ENCODE measurements around the gene CACNA2D3. TPM values are rescaled to one million over a fixed set of nuclear protein-coding genes. Genes with fewer than 3 reads are reported as not detected.

CACNA2D3 gene
- total and polyA plus RNA-seq, 12 donors, result 0.26 to 13.7 (median 2.8) TPM; not detected in 1

GRCh38 chr3:54557538-54558428, 435.4 kb downstream of the CACNA2D3 start:
- no peak overlapping the region for H3K27ac ChIP-seq
- 76 to 80% (median 79%) methylated on average over 12 of the region's 12 CpGs for WGBS, 4 donors
- H3K36me3 ChIP-seq (replicated peaks in 1 of 2), result no peaks in the 10 kb centered on the region
- no peak for TF ChIP-seq POLR2A (IDR thresholded peaks at IDR 0.05)
- TF ChIP-seq, protein P1, sequence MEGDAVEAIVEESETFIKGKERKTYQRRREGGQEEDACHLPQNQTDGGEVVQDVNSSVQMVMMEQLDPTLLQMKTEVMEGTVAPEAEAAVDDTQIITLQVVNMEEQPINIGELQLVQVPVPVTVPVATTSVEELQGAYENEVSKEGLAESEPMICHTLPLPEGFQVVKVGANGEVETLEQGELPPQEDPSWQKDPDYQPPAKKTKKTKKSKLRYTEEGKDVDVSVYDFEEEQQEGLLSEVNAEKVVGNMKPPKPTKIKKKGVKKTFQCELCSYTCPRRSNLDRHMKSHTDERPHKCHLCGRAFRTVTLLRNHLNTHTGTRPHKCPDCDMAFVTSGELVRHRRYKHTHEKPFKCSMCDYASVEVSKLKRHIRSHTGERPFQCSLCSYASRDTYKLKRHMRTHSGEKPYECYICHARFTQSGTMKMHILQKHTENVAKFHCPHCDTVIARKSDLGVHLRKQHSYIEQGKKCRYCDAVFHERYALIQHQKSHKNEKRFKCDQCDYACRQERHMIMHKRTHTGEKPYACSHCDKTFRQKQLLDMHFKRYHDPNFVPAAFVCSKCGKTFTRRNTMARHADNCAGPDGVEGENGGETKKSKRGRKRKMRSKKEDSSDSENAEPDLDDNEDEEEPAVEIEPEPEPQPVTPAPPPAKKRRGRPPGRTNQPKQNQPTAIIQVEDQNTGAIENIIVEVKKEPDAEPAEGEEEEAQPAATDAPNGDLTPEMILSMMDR (IDR thresholded peaks at IDR 0.05), result no peak
- H3K4me1 ChIP-seq (replicated peaks in 1 of 2), result no peaks in the 10 kb centered on the region
- no peaks in the 10 kb centered on the region for H3K27me3 ChIP-seq
- no peaks in the 10 kb centered on the region for H3K9me3 ChIP-seq (replicated peaks in 1 of 3)
- no peak for DNase-seq
- intact Hi-C loops (cut with DNase I), result no loop called here
- H3K4me3 ChIP-seq, result no peak overlapping the region

GRCh38 chr3:54563501-54564200, 441.3 kb downstream of the CACNA2D3 start:
- intact Hi-C loops (cut with DNase I), result no loop called here
- Histone ChIP-seq H3K27me3 (no peaks in the 10 kb centered on the region), H3K9me3 (replicated peaks in 1 of 3) (no peaks in the 10 kb centered on the region), H3K4me3 (no peak overlapping the region), H3K4me1 (replicated peaks in 1 of 2) (peaks cover 0 to 6% of the 10 kb centered on the region in 2 donors), H3K27ac (no peak overlapping the region), H3K36me3 (replicated peaks in 1 of 2) (no peaks in the 10 kb centered on the region)
- no peak for DNase-seq
- 79 to 91% (median 85%) methylated on average over 12 of the region's 12 CpGs for WGBS, 4 donors
- TF ChIP-seq POLR2A (IDR thresholded peaks at IDR 0.05), result no peak
- TF ChIP-seq, protein P1 (IDR thresholded peaks at IDR 0.05), result no peak

DNA sequence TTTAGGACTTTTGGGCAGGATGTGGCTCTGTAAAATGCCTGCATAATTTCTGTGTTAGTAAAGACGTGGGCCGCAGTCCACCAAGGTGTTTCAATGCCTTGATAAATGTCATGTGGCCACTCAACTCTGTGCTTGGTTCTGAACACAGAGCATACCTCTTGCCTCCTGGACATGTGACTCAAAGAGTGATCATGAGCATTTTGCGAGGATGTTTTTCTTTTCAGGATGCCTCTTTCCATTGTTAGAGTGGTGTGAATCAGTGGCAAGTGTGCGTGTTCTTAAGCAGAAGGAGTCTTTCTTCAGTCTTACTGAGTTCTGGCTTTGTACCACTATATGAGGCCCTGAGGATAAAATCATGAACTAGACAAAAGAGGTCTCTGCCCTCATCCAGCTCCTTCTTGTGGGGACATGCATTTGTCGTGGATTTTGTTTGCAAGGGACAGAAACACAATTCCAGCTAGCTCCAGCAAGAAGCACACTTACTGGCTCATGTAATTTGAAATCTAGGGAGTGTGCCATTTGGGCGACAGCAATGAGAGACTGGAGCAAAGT, 442.1 kb downstream of the CACNA2D3 start:
- Histone ChIP-seq H3K9me3 (replicated peaks in 1 of 3) (no peaks in the 10 kb centered on the region), H3K4me3 (no peak overlapping the region), H3K27ac (no peak overlapping the region), H3K36me3 (replicated peaks in 1 of 2) (no peaks in the 10 kb centered on the region), H3K27me3 (no peaks in the 10 kb centered on the region), H3K4me1 (replicated peaks in 1 of 2) (peaks cover 0 to 6% of the 10 kb centered on the region in 2 donors)
- WGBS, 4 donors, result 85 to 89% (median 87%) methylated on average over 6 of the region's 6 CpGs
- DNase-seq, result no peak
- no peak for TF ChIP-seq POLR2A (IDR thresholded peaks at IDR 0.05)
- TF ChIP-seq, protein P1 (IDR thresholded peaks at IDR 0.05), result no peak
- intact Hi-C loops (cut with DNase I), result no loop called here

DNA sequence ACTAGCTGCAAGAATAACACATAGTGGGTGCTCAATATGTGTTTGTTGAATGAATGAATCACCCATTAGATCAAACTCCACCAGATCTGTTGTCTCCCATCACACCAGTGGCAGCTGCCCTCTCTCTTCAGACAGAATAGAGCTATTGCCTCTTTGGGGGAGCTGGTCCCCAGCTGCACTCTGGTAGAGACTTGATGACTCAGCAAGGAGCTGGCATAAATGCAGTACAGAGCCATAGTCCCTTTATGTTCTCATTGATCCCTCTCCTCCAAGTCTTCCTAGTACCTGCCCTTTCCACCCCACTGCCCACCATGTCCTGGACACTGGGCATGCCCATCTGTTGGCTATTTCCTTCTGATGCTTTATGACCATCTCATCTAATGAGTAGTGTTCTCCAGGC, 443.6 kb downstream of the CACNA2D3 start:
- TF ChIP-seq POLR2A (IDR thresholded peaks at IDR 0.05), result no peak
- TF ChIP-seq, protein P1 (IDR thresholded peaks at IDR 0.05), result no peak
- intact Hi-C loops (cut with DNase I), result no loop called here
- H3K36me3 ChIP-seq (replicated peaks in 1 of 2), result no peaks in the 10 kb centered on the region
- H3K4me1 ChIP-seq (replicated peaks in 1 of 2), result peaks cover 0 to 6% of the 10 kb centered on the region in 2 donors
- no peak overlapping the region for H3K27ac ChIP-seq
- no peaks in the 10 kb centered on the region for H3K9me3 ChIP-seq (replicated peaks in 1 of 3)
- no peaks in the 10 kb centered on the region for H3K27me3 ChIP-seq
- no peak for DNase-seq
- no peak overlapping the region for H3K4me3 ChIP-seq
